HL-60 (cell line): Measurements from ENCODE around the gene KLK11.

Experiments used
- DNase-seq, 2 experiments: peaks; one replicate each; pipeline ENCODE4 v3.0.0-alpha.2; 2010 to 2020; ENCODE audit warnings: low read depth in 1 of 2, low spot score in 1 of 2
- H3K27ac ChIP-seq: fragments of 250-450 bp; sonication (Bioruptor Pico); replicated peaks from 2 replicates; pipeline ENCODE4 v1.5.1; 2020; ENCODE audit warnings: mild to moderate bottlenecking, moderate library complexity
- H3K27me3 ChIP-seq: fragments of 250-450 bp; sonication (Bioruptor Pico); 2 replicates; pipeline ENCODE4 v1.5.1; 2021; ENCODE audit warnings: mild to moderate bottlenecking, moderate library complexity; ENCODE audit not compliant: insufficient read depth, poor library complexity, severe bottlenecking
- H3K4me3 ChIP-seq: replicated peaks from 2 replicates; pipeline ENCODE4 v1.5.1; 2011; ENCODE audit warnings: mild to moderate bottlenecking, control low read depth, low read length; ENCODE audit not compliant: insufficient read depth
- CTCF ChIP-seq: IDR thresholded peaks from one replicate; pipeline ENCODE4 v1.5.1; 2011; ENCODE audit warnings: low read length, control low read depth, inconsistent platforms; ENCODE audit not compliant: insufficient read depth
- GABPA ChIP-seq: IDR thresholded peaks from 2 replicates; pipeline ENCODE4 v1.6.1; 2012; ENCODE audit warnings: low read depth
- POLR2AphosphoS5 ChIP-seq: IDR thresholded peaks from 2 replicates; pipeline ENCODE4 v1.6.1; 2012; ENCODE audit warnings: low read depth
- REST ChIP-seq: IDR thresholded peaks from 2 replicates; pipeline ENCODE4 v1.6.1; 2012; ENCODE audit warnings: low read depth; ENCODE audit not compliant: insufficient replicate concordance
- SPI1 ChIP-seq: IDR thresholded peaks from 2 replicates; pipeline ENCODE4 v1.6.1; 2012; ENCODE audit warnings: low read depth, mild to moderate bottlenecking, borderline replicate concordance

KLK11 gene

GRCh38 chr19:51044327-51044726 lies 17.9 kb upstream of the KLK11 start:
- DNase-seq = no peak
- Histone ChIP-seq H3K4me3 (no peak overlapping the region), H3K27ac (no peak overlapping the region), H3K27me3 (peaks cover 6% of the 10 kb centered on the region)
- TF ChIP-seq POLR2AphosphoS5 (no peak), SPI1 (no peak), GABPA (no peak), CTCF (no peak), REST (no peak)

- no peak for TF ChIP-seq GABPA
- no peak for TF ChIP-seq SPI1
- TF ChIP-seq CTCF = no peak
- TF ChIP-seq POLR2AphosphoS5 = no peak
- no peak for TF ChIP-seq REST
- no peak for DNase-seq
- Histone ChIP-seq H3K27me3 (peaks cover 6% of the 10 kb centered on the region), H3K27ac (no peak overlapping the region), H3K4me3 (no peak overlapping the region)
These were observed 17.1 kb upstream of the KLK11 start for GRCh38 chr19:51043497-51043896.

- Histone ChIP-seq H3K27ac (no peak overlapping the region), H3K27me3 (no peaks in the 10 kb centered on the region), H3K4me3 (no peak overlapping the region)
- DNase-seq = no peak
- TF ChIP-seq SPI1 (no peak), REST (no peak), POLR2AphosphoS5 (no peak), CTCF (no peak), GABPA (no peak)
These were observed 13.7 kb upstream of the KLK11 start for GRCh38 chr19:51040151-51040550.
